IPS-NIHi7 (cell line): Measurements from ENCODE around the gene XCR1.

Source experiments
- DNase-seq: peaks from one replicate; pipeline ENCODE4 v3.0.0; 2012; ENCODE audit warnings: mixed read lengths; ENCODE audit errors: extremely low spot score

XCR1 gene

DNA sequence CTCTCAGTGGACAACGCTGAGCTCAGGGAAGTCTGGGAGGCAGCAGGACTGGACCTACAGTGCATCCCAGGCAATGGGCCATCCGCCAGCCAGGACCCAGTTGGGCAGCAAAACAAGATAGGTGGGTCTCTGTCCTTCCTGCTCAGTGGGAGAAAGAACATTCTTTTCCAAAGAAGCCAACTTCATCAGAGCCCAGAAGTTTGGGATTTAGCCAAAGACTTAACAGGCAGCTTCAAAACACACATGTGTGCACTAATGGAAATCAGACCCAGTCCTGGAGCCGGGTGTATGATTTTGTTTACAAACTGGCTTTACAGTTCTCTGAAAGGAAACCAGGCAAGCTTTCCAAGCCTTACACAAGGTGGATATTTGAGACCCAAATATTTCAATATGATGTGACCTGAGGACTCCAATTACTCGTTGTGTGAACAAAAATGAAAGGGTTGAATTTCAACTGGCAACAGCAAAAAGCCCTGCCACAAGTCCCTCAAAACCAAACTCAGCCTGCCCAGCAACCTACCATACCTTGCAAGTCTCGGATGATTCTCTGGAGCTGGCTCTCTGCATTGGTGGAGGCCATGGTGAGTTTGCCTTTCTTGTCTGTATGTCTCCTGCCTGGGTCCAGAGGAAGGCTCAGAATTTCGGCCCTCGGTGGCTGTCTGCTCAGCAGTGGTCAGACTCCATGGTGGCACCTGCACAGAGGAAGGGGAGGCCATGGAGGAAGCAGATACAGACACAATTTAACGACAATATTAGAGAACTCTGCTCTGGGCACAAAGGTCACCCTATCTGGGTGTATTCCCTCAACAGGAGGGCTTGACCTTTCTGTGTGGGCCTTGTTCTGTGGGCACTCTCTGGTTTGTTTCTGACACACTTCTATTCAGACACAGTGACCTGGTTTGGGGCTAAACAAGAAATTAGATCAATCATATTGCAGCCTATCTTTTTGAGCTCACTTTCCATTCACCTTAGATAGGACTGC lies 42.7 kb downstream of the XCR1 start:
- DNase-seq = no peak

DNA sequence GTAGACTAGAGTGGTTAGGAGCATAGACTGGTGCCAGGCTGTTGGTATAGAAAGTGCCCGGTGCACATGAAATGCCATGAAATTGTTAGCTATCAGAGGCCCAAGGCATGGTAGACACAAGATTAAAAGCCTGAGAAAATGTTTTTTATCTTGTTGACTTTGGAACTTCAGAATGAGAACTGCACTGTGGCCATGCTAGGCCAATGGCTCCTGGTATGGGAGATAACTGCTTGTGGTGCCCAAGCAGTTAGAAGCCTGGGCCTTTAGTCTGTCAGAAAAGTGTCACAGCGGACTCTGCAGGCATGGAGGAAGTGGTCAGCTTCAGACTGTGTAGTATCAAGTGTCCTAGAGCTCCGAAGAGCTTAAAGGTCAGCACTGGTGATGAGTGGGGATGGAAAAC lies 43.5 kb downstream of the XCR1 start:
- DNase-seq = no peak

DNA sequence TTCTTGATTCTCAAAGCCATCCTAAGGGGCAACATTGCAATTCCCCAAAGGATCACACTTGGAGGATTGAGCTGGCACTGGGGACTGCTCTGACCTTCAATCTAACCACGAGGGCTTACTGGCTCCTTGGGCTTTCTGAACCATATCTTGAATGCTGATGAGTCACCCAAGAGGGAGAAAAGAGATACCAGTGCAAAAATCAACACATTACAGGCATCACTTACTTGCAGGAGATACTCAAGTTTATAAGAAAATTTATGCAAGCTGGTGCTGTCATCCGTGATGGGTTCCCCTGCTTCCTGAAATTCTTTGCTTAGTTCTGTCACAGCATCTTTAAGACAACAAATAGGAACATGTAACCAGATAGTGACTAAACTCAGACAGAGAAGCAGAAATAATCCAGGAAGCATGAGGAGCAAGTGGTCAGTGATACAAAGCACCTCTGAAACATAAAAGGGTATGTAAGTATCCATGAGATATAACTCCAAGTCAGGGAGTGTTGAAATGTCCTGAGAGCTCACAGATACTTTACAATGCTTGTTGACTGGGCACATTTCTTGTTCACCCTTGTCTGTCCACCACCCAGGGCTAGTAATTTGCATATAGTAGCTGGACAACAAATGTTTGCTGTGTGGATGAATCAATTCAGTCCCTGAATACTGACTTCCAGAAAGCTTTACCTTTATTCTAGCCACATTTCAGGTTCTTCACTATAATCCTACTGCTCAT lies 45.8 kb downstream of the XCR1 start:
- DNase-seq = no peak

GRCh38 chr3:45980819-45981218 lies 46.5 kb downstream of the XCR1 start:
- DNase-seq = no peak

GRCh38 chr3:45980229-45980813 lies 47.0 kb downstream of the XCR1 start:
- no peak for DNase-seq

DNA sequence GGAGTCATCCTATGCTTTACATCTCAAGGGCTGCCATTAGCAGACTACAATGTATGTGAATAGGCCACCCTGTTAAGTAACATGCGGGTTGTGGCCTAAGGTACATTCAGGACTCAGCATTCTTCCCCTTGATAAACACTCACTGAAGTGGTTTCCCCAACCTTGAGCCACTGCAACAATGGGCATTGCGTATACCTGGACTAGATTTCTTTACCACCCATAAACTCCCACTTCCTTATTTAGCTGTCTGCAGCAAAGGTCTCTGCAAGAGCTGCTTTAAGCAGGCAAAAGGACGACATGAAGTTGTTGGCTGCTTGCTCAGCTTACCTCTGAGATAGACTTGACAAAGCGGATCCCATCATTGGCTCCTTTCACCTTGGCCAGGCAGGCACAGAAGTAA lies 47.9 kb downstream of the XCR1 start:
- DNase-seq = no peak

- DNase-seq = no peak
Observed at GRCh38 chr3:45978006-45978761, 49.1 kb downstream of the XCR1 start.

DNA sequence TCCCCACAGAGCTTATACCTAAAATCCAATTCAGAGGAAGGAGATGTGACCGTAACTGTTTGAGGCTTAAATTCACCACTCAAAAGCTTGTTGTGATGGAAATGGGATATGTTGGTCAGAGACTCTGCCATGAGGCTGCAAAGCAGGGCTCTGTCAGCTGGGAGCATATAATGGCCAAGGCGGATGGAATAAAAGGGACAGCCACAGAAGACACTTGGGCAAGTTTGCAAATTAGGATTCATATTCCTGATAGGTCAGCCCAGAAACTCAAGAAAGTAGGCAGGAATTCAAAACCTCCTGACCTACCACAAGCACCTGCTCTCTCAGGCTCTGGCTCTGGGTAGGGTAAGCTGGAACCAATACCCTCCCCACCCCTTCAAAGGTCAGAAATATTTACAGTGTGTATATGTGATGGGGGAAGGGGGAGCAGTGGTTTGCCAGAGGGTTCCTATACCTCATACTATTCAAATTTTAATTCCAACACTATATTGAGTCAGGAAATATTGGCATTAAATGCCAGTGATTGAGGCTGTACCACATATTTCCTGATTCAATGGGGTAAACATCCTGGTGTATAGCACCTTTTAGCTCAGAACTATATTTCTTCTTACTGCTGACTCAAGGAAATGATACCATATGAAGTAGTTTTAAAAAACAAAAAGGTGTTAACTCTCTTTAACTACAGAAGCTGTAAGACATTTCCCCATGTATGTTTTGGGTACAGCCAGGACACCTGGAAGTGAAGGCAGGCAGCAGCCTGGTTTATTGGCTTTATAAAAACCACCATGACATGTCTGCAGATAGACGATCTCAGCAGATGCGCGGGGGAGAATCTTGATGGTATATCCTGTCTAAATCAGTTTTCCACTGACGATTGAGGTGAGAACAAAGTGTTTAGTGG lies 50.8 kb downstream of the XCR1 start:
- DNase-seq = no peak

- no peak for DNase-seq
Observed at GRCh38 chr3:45975686-45976085, 51.6 kb downstream of the XCR1 start.

GRCh38 chr3:45974686-45975085 lies 52.6 kb downstream of the XCR1 start:
- DNase-seq = no peak

- DNase-seq = no peak
Observed at GRCh38 chr3:45972534-45973402, 54.5 kb downstream of the XCR1 start.

- DNase-seq = no peak
Observed at GRCh38 chr3:45969953-45970352, 57.3 kb downstream of the XCR1 start.

DNA sequence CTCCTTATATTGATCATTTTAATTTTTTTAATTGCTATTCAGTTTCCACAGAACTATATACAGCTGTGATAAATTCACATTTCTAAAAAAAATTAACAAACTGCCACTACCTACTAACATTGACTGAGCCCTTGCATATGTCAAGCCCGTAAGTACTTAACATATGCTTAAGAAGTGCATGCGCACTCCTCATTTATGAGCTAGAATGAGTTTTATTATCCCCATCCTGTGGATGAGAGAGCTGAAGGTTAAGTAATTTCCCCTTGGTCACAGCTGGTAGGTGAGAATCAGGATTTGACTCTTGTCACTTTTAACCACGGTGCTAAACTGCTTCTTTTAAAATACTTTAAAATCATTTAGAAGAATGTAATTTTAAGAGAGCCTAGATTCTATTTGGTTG lies 58.2 kb downstream of the XCR1 start:
- DNase-seq = no peak

GRCh38 chr3:45968706-45969105 lies 58.6 kb downstream of the XCR1 start:
- peak; percentile 31 for DNase-seq

DNA sequence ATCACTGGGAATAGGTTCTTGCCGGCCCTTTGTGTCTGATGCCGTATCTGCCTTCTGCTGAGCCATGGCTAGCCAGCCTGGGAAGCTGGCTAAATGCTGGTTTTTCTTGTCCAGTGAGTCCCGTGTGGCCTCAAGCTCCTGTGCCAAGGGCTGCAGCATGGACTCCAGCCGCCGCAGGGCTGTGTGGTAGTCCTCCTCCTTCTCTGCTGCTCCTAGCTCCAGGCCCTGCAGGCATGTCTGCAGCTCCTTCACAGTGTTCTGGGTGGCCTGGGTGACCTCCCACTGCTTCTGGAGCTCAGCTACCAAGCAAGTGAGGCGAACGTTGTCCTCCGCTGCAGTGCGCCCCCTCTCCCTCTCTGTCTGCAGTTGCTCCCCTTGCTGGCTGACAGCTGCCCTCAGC lies 59.1 kb downstream of the XCR1 start:
- DNase-seq = no peak

GRCh38 chr3:45967724-45968123 lies 59.6 kb downstream of the XCR1 start:
- no peak for DNase-seq
